Measurements from ENCODE around the gene CYBC1. TPM values are rescaled to one million over a fixed set of nuclear protein-coding genes. Genes with fewer than 3 reads are reported as not detected.
A peak's percentile ranks its signal among the peaks of the same experiment; 100 is the strongest.

Gene CYBC1
- total RNA-seq (569 and 578 TPM in 2 replicates), polyA plus RNA-seq (228 and 328 TPM in 2 replicates), polyA minus RNA-seq (300 and 335 TPM in 2 replicates)
- total RNA-seq (2013): 205 TPM

GRCh38 chr17:82450357-82451106 is at the start of gene CYBC1:
Gene CYBC1 (minus strand): TSS chr17:82450752. CDS start chr17:82449254, 1,498 bp downstream.
- Mint-ChIP-seq H3K4me3 (peak within 1 kb of the TSS; percentile 88), H3K27ac (peak within 1 kb of the TSS; percentile 96), H3K9me3 (ENCODE audit: insufficient read depth) (no peaks in the 10 kb centered on the region), H3K4me1 (peaks cover 40% of the 10 kb centered on the region), H3K27me3 (no peaks in the 10 kb centered on the region)
- peaks cover 13% of the 10 kb centered on the region for H4K20me1 ChIP-seq (ENCODE audit: control insufficient read depth, insufficient read depth, low read length, poor library complexity, severe bottlenecking)
- DNase-seq (peak; percentile 97), ATAC-seq (ENCODE audit: low read depth) (peak; percentile 55)
- peaks cover 17 to 46% of the 10 kb centered on the region in 2 donors for H3K4me1 ChIP-seq (ENCODE audit: control insufficient read depth in 2 of 2, insufficient read depth in 2 of 2, low read length in 2 of 2)
- peak within 1 kb of the TSS; percentile 95 for H3K4me2 ChIP-seq (replicated peaks; ENCODE audit: low read depth, low read length, poor library complexity, severe bottlenecking)
- WGBS (ENCODE audit: insufficient coverage): under 1% methylated on average over 88 of the region's 91 CpGs
- peak within 1 kb of the TSS; percentile 98 for H3K9ac ChIP-seq (ENCODE audit: low read length)
- H3K9me3 ChIP-seq (ENCODE audit: control extremely low read depth in 1 of 3, control insufficient read depth in 2 of 3, insufficient read depth in 1 of 3, low read length in 2 of 3): peaks cover 0 to 4% (median 0%) of the 10 kb centered on the region in 3 donors
- ChIA-PET CTCF (interaction anchor here (1.1 to 2.8 kb wide), 2 partner anchors 31 to 352 kb away, joined by 3 to 11 read pairs; partner anchors contain the start of genes FASN and OGFOD3), POLR2A (interaction anchor here (1.4 to 1.8 kb wide), 2 partner anchors 8 to 33 kb away, joined by 5 to 24 read pairs; partner anchors contain the start of gene NARF)
- peak within 1 kb of the TSS; percentile 95 to 99 for H3K27ac ChIP-seq (ENCODE audit: low read length in 2 of 2)
- intact Hi-C loops (cut with micrococcal nuclease): loop anchor here (1.0 kb wide), 2 partner anchors 8 to 36 kb away; partner anchors contain the start of gene NARF
- peak within 1 kb of the TSS; percentile 81 to 99 (median 93) for H3K4me3 ChIP-seq (ENCODE audit: control extremely low read depth in 1 of 5, extremely low read depth in 1 of 5, insufficient read depth in 1 of 5, low read depth in 2 of 5, low read length in 4 of 5)
- TF ChIP-seq EZH2 (IDR thresholded peaks at IDR 0.05; ENCODE audit: borderline replicate concordance, insufficient read depth, low read depth, low read length, poor library complexity, severe bottlenecking) (no peak), CTCF (IDR thresholded peaks at IDR 0.05) (no peak)
- peaks cover 1 to 23% of the 10 kb centered on the region in 2 experiments for H3K36me3 ChIP-seq (replicated peaks in 1 of 2; ENCODE audit: control extremely low read depth in 1 of 2, control insufficient read depth in 1 of 2, extremely low read depth in 1 of 2, insufficient read depth in 2 of 2, low read length in 1 of 2)
- H3K79me2 ChIP-seq (ENCODE audit: control insufficient read depth, insufficient read depth, low read length): peaks cover 56% of the 10 kb centered on the region
- H3K27me3 ChIP-seq (replicated peaks in 1 of 4; ENCODE audit: control extremely low read depth in 1 of 4, control insufficient read depth in 3 of 4, insufficient read depth in 4 of 4, low read length in 3 of 4): no peaks in the 10 kb centered on the region
- peak within 1 kb of the TSS; percentile 68 for H2AFZ ChIP-seq (ENCODE audit: insufficient read depth, low read depth, low read length, poor library complexity, severe bottlenecking)

Measured in B cell (primary cell).